GM23338 (cell line): ENCODE data around the gene LTBP4. TPM values are rescaled to one million over a fixed set of nuclear protein-coding genes. Genes with fewer than 3 reads are reported as not detected.

ENCODE experiments used
- ATAC-seq: fragments of 200-7000 bp; cut with Tn5 transposase; 3 replicates; pipeline ENCODE4 v1.9.1; 2020
- DNase-seq: peaks from one replicate; pipeline ENCODE4 v3.0.0-alpha.2; 2015; ENCODE audit warnings: low spot score
- H2AFZ ChIP-seq: fragments of 200-600 bp; sonication (generic); 2 replicates; pipeline ENCODE4 v1.8.0; 2016; ENCODE audit warnings: antibody characterized with exemption, mild to moderate bottlenecking, moderate library complexity
- H3F3A ChIP-seq: fragments of 200-600 bp; sonication (generic); replicated peaks from 2 replicates; pipeline ENCODE4 v1.8.0; 2017; ENCODE audit warnings: antibody characterized with exemption, mixed run types, low read depth
- H3K27ac ChIP-seq: fragments of 200-600 bp; sonication (generic); 2 replicates; pipeline ENCODE4 v1.6.1; 2016; ENCODE audit warnings: low read depth
- H3K27me3 ChIP-seq: fragments of 200-600 bp; sonication (generic); 2 replicates; pipeline ENCODE4 v1.8.0; 2016; ENCODE audit warnings: mild to moderate bottlenecking, mixed run types, moderate library complexity; ENCODE audit not compliant: insufficient read depth
- H3K36me3 ChIP-seq: fragments of 200-600 bp; sonication (generic); 2 replicates; pipeline ENCODE4 v1.8.0; 2016; ENCODE audit warnings: mild to moderate bottlenecking; ENCODE audit not compliant: insufficient read depth
- H3K4me1 ChIP-seq: fragments of 200-600 bp; sonication (generic); 2 replicates; pipeline ENCODE4 v1.8.0; 2016; ENCODE audit warnings: mild to moderate bottlenecking, moderate library complexity; ENCODE audit not compliant: insufficient read depth
- H3K4me2 ChIP-seq: fragments of 200-600 bp; sonication (generic); 2 replicates; pipeline ENCODE4 v1.7.1; 2017; ENCODE audit warnings: mixed run types
- H3K4me3 ChIP-seq: fragments of 200-600 bp; sonication (generic); 2 replicates; pipeline ENCODE4 v1.6.1; 2016; ENCODE audit warnings: mixed run types
- H3K79me2 ChIP-seq: fragments of 200-600 bp; sonication (generic); replicated peaks from 2 replicates; pipeline ENCODE4 v1.8.0; 2017; ENCODE audit warnings: mild to moderate bottlenecking; ENCODE audit not compliant: insufficient read depth
- H3K9me2 ChIP-seq: fragments of 200-600 bp; sonication (generic); 2 replicates; pipeline ENCODE4 v1.8.0; 2017; ENCODE audit not compliant: insufficient read depth
- H4K20me1 ChIP-seq: fragments of 200-600 bp; sonication (generic); replicated peaks from 2 replicates; pipeline ENCODE4 v1.8.0; 2017; ENCODE audit warnings: mild to moderate bottlenecking; ENCODE audit not compliant: insufficient read depth
- H3K27ac Mint-ChIP-seq: 2 replicates; pipeline ENCODE4 v1.8.0; 2020; ENCODE audit warnings: inconsistent platforms, mild to moderate bottlenecking, moderate library complexity, mixed read lengths
- H3K27me3 Mint-ChIP-seq: 3 replicates; pipeline ENCODE4 v1.8.0; 2022; ENCODE audit warnings: low read depth, mild to moderate bottlenecking, moderate library complexity, mixed read lengths, inconsistent platforms; ENCODE audit not compliant: insufficient read depth, poor library complexity
- H3K36me3 Mint-ChIP-seq: 3 replicates; pipeline ENCODE4 v1.8.0; 2021; ENCODE audit warnings: low read depth, mild to moderate bottlenecking, inconsistent platforms, moderate library complexity, mixed read lengths
- H3K4me1 Mint-ChIP-seq: 3 replicates; pipeline ENCODE4 v1.8.0; 2020; ENCODE audit warnings: mild to moderate bottlenecking, inconsistent platforms, mixed read lengths
- H3K4me3 Mint-ChIP-seq: 3 replicates; pipeline ENCODE4 v1.8.0; 2021; ENCODE audit warnings: moderate library complexity, mild to moderate bottlenecking, inconsistent platforms, mixed read lengths
- H3K9me3 Mint-ChIP-seq: 3 replicates; pipeline ENCODE4 v1.8.0; 2020; ENCODE audit warnings: moderate library complexity, mild to moderate bottlenecking, inconsistent platforms, mixed read lengths
- CREB1 ChIP-seq: fragments of 250-450 bp; sonication (Bioruptor Pico); IDR thresholded peaks from 2 replicates; pipeline ENCODE4 v1.5.0; 2020; ENCODE audit warnings: low read depth, mild to moderate bottlenecking, moderate library complexity
- CTCF ChIP-seq, 2 experiments: fragments of 200-600 bp in 1 of 2; sonication (generic) in 1 of 2; conservative IDR thresholded peaks; 2 replicates each; pipeline versions ENCODE4 v1.5.1 to v1.6.1; 2016 to 2017; ENCODE audit warnings: antibody characterized with exemption in 2 of 2, low read depth in 2 of 2, mild to moderate bottlenecking in 2 of 2, moderate library complexity in 1 of 2
- EZH2 ChIP-seq: fragments of 200-600 bp; sonication (generic); IDR thresholded peaks from one replicate; pipeline ENCODE4 v1.8.0; 2017; ENCODE audit warnings: antibody characterized with exemption, mild to moderate bottlenecking, low read depth; ENCODE audit not compliant: unreplicated experiment
- EZH2phosphoT487 ChIP-seq: fragments of 200-600 bp; sonication (generic); IDR thresholded peaks from one replicate; pipeline ENCODE4 v1.8.1; 2018; ENCODE audit warnings: antibody characterized with exemption; ENCODE audit not compliant: unreplicated experiment
- JUNB ChIP-seq: IDR thresholded peaks from one replicate; pipeline ENCODE4 v1.6.1; 2016; ENCODE audit warnings: antibody characterized with exemption; ENCODE audit not compliant: unreplicated experiment
- NANOG ChIP-seq: IDR thresholded peaks from 2 replicates; pipeline ENCODE4 v1.6.1; 2016; ENCODE audit warnings: antibody characterized with exemption, borderline replicate concordance
- POLR2AphosphoS5 ChIP-seq: IDR thresholded peaks from 2 replicates; pipeline ENCODE4 v1.6.1; 2016; ENCODE audit warnings: antibody characterized with exemption, low read depth
- REST ChIP-seq: IDR thresholded peaks from one replicate; pipeline ENCODE4 v1.6.1; 2018; ENCODE audit warnings: antibody characterized with exemption; ENCODE audit not compliant: unreplicated experiment
- STAT1 ChIP-seq: IDR thresholded peaks from one replicate; pipeline ENCODE4 v1.6.1; 2016; ENCODE audit warnings: antibody characterized with exemption; ENCODE audit not compliant: unreplicated experiment
- ZNF114 ChIP-seq: fragments of 250-450 bp; sonication (Bioruptor Pico); IDR thresholded peaks from 2 replicates; pipeline ENCODE4 v1.5.0; 2020; ENCODE audit warnings: mild to moderate bottlenecking, moderate library complexity
- ZNF331 ChIP-seq: fragments of 250-450 bp; sonication (Bioruptor Pico); IDR thresholded peaks from 2 replicates; pipeline ENCODE4 v1.5.0; 2020; ENCODE audit warnings: low read depth, mild to moderate bottlenecking, moderate library complexity
- polyA plus RNA-seq: library from polyadenylated mRNA; unstranded; fragments of >200 nt; fragmentation: Nextera tagmentation; extraction: Ambion mirVana; gene quantifications from 2 replicates; pipeline ENCODE4 v1.2.1, GENCODE V29; 2016
- total RNA-seq: library from RNA; depleted of rRNA; stranded (reverse); fragments of >200 nt; shearing (Covaris generic); gene quantifications from 2 replicates; pipeline ENCODE4 v1.2.3, GENCODE V29; 2014
- TF ChIP-seq, protein P1 (sequence below): IDR thresholded peaks from 2 replicates; pipeline ENCODE4 v1.6.1; 2016; ENCODE audit warnings: antibody characterized with exemption
- TF ChIP-seq, protein P2 (sequence below): fragments of 250-450 bp; sonication (Bioruptor Pico); IDR thresholded peaks from 2 replicates; pipeline ENCODE4 v1.5.0; 2020; ENCODE audit warnings: mild to moderate bottlenecking, moderate library complexity

The LTBP4 gene
- total and polyA plus RNA-seq, 2 experiments from 2014 or later: 50.3 to 65.0 TPM

GRCh38 chr19:40585241-40585981 is 15.8 kb upstream of the LTBP4 start:
- 0 out of 2 replicates have a peak, but pooled peaks cover 4% of the 10 kb centered on the region for H3F3A ChIP-seq
- DNase-seq: no peak
- H3K4me1 ChIP-seq: no peaks in the 10 kb centered on the region
- no peak for ATAC-seq
- H3K9me2 ChIP-seq: no peaks in the 10 kb centered on the region
- no peaks in the 10 kb centered on the region for H3K79me2 ChIP-seq
- H3K4me3 Mint-ChIP-seq: no peak overlapping the region
- H3K4me1 Mint-ChIP-seq: no peaks in the 10 kb centered on the region
- no peaks in the 10 kb centered on the region for H3K9me3 Mint-ChIP-seq
- H4K20me1 ChIP-seq: peaks cover 4% of the 10 kb centered on the region; the same call in 1 of the 2 replicates
- no peak overlapping the region for H3K27ac ChIP-seq
- H3K27me3 Mint-ChIP-seq: peaks cover 8% of the 10 kb centered on the region
- peaks cover 40% of the 10 kb centered on the region for H3K36me3 Mint-ChIP-seq
- peaks cover 7% of the 10 kb centered on the region; the same call in 1 of the 2 replicates for H3K36me3 ChIP-seq
- H3K27me3 ChIP-seq: no peaks in the 10 kb centered on the region
- no peak overlapping the region for H3K4me2 ChIP-seq
- no peak overlapping the region for H2AFZ ChIP-seq
- H3K4me3 ChIP-seq: no peak overlapping the region
- H3K27ac Mint-ChIP-seq: no peak overlapping the region
- no peak for TF ChIP-seq REST
- TF ChIP-seq NANOG: no peak
- TF ChIP-seq EZH2: no peak
- TF ChIP-seq, protein P1, sequence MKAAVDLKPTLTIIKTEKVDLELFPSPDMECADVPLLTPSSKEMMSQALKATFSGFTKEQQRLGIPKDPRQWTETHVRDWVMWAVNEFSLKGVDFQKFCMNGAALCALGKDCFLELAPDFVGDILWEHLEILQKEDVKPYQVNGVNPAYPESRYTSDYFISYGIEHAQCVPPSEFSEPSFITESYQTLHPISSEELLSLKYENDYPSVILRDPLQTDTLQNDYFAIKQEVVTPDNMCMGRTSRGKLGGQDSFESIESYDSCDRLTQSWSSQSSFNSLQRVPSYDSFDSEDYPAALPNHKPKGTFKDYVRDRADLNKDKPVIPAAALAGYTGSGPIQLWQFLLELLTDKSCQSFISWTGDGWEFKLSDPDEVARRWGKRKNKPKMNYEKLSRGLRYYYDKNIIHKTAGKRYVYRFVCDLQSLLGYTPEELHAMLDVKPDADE: no peak
- no peak for TF ChIP-seq CTCF (conservative IDR thresholded peaks at IDR 0.05; ENCODE audit: low read depth in 2 of 2)
- no peak for TF ChIP-seq CREB1
- no peak for TF ChIP-seq ZNF331
- no peak for TF ChIP-seq STAT1
- no peak for TF ChIP-seq POLR2AphosphoS5
- TF ChIP-seq ZNF114 (CRISPR knock-in tag): no peak
- TF ChIP-seq EZH2phosphoT487: no peak
- TF ChIP-seq JUNB: no peak
- TF ChIP-seq, protein P2, sequence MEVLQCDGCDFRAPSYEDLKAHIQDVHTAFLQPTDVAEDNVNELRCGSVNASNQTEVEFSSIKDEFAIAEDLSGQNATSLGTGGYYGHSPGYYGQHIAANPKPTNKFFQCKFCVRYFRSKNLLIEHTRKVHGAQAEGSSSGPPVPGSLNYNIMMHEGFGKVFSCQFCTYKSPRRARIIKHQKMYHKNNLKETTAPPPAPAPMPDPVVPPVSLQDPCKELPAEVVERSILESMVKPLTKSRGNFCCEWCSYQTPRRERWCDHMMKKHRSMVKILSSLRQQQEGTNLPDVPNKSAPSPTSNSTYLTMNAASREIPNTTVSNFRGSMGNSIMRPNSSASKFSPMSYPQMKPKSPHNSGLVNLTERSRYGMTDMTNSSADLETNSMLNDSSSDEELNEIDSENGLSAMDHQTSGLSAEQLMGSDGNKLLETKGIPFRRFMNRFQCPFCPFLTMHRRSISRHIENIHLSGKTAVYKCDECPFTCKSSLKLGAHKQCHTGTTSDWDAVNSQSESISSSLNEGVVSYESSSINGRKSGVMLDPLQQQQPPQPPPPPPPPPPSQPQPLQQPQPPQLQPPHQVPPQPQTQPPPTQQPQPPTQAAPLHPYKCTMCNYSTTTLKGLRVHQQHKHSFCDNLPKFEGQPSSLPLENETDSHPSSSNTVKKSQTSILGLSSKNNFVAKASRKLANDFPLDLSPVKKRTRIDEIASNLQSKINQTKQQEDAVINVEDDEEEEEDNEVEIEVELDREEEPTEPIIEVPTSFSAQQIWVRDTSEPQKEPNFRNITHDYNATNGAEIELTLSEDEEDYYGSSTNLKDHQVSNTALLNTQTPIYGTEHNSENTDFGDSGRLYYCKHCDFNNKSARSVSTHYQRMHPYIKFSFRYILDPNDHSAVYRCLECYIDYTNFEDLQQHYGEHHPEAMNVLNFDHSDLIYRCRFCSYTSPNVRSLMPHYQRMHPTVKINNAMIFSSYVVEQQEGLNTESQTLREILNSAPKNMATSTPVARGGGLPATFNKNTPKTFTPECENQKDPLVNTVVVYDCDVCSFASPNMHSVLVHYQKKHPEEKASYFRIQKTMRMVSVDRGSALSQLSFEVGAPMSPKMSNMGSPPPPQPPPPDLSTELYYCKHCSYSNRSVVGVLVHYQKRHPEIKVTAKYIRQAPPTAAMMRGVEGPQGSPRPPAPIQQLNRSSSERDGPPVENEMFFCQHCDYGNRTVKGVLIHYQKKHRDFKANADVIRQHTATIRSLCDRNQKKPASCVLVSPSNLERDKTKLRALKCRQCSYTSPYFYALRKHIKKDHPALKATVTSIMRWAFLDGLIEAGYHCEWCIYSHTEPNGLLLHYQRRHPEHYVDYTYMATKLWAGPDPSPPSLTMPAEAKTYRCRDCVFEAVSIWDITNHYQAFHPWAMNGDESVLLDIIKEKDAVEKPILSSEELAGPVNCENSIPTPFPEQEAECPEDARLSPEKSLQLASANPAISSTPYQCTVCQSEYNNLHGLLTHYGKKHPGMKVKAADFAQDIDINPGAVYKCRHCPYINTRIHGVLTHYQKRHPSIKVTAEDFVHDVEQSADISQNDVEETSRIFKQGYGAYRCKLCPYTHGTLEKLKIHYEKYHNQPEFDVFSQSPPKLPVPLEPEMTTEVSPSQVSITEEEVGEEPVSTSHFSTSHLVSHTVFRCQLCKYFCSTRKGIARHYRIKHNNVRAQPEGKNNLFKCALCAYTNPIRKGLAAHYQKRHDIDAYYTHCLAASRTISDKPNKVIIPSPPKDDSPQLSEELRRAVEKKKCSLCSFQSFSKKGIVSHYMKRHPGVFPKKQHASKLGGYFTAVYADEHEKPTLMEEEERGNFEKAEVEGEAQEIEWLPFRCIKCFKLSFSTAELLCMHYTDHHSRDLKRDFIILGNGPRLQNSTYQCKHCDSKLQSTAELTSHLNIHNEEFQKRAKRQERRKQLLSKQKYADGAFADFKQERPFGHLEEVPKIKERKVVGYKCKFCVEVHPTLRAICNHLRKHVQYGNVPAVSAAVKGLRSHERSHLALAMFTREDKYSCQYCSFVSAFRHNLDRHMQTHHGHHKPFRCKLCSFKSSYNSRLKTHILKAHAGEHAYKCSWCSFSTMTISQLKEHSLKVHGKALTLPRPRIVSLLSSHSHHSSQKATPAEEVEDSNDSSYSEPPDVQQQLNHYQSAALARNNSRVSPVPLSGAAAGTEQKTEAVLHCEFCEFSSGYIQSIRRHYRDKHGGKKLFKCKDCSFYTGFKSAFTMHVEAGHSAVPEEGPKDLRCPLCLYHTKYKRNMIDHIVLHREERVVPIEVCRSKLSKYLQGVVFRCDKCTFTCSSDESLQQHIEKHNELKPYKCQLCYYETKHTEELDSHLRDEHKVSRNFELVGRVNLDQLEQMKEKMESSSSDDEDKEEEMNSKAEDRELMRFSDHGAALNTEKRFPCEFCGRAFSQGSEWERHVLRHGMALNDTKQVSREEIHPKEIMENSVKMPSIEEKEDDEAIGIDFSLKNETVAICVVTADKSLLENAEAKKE (CRISPR knock-in tag): no peak
